OCI-LY7 (cell line): ENCODE results near the gene ARAP3.

Experiments
- EZH2phosphoT487 ChIP-seq: fragments of 200-600 bp; sonication (generic); IDR thresholded peaks from 2 replicates; pipeline ENCODE4 v1.6.1; 2018; ENCODE audit warnings: low read depth, borderline replicate concordance, mild to moderate bottlenecking, mixed run types, antibody characterized with exemption, low read length, moderate library complexity, mixed read lengths
- TF ChIP-seq, protein P1 (sequence below): fragments of 200-600 bp; sonication (generic); conservative IDR thresholded peaks from 2 replicates; pipeline ENCODE4 v1.5.1; 2014; ENCODE audit warnings: mild to moderate bottlenecking, antibody characterized with exemption, low read length, moderate library complexity, mixed read lengths

DNA sequence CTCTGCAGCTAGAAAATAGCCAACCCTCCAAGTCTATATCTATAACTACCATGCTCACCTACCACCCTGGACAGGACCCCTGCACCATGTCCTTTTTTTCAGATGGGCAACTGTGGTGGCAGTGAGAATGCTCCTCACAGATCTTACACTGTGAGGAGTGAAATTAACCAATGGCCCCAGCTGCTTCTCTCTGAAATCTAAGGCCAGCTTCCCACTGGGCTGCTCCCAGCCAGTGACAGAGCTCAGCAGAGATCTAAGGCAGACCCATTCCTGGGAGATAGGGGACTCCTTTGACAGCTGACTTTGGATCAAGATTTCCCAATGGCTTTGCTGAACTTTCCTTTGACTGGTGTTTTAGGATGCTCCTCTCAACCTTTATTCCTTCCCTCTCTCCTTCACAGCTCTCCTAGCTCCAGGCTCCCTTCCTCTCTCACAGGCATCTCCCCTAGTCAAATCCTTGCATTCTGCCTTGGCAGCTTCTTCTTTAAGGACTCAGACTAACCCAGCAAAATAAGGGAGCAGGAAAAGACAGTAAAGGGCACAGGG lies 1.6 kb upstream of the ARAP3 start:
- TF ChIP-seq, protein P1, sequence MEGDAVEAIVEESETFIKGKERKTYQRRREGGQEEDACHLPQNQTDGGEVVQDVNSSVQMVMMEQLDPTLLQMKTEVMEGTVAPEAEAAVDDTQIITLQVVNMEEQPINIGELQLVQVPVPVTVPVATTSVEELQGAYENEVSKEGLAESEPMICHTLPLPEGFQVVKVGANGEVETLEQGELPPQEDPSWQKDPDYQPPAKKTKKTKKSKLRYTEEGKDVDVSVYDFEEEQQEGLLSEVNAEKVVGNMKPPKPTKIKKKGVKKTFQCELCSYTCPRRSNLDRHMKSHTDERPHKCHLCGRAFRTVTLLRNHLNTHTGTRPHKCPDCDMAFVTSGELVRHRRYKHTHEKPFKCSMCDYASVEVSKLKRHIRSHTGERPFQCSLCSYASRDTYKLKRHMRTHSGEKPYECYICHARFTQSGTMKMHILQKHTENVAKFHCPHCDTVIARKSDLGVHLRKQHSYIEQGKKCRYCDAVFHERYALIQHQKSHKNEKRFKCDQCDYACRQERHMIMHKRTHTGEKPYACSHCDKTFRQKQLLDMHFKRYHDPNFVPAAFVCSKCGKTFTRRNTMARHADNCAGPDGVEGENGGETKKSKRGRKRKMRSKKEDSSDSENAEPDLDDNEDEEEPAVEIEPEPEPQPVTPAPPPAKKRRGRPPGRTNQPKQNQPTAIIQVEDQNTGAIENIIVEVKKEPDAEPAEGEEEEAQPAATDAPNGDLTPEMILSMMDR, result no peak
- TF ChIP-seq EZH2phosphoT487, result no peak
